GM21381 (cell line): Measurements from ENCODE around the gene TIAL1.
"Not testable (repeated sequence)": the region's sequence is repeated elsewhere in the genome, so short reads cannot be mapped to it uniquely, and the experiment has no call there.

Experiments
- ATAC-seq: cut with Tn5 transposase; IDR thresholded peaks from one replicate; pipeline ENCODE4 v1.9.1; 2021; ENCODE audit warnings: mild to moderate bottlenecking, moderate library complexity; ENCODE audit not compliant: unreplicated experiment

TIAL1 gene

GRCh38 chr10:119596537-119597404 lies at the start of gene TIAL1:
Gene TIAL1, minus strand, starts transcription at chr10:119596964. Its CDS starts 499 bp downstream, at chr10:119596465.
- ATAC-seq = peak; percentile 81

- ATAC-seq = no peak
Measured at GRCh38 chr10:119644994-119645393, 48.2 kb upstream of the TIAL1 start.

GRCh38 chr10:119644205-119644814 lies 47.5 kb upstream of the TIAL1 start:
- ATAC-seq = no peak

GRCh38 chr10:119643306-119644204 lies 46.8 kb upstream of the TIAL1 start:
- ATAC-seq = no peak

GRCh38 chr10:119642556-119643111 lies 45.9 kb upstream of the TIAL1 start:
- ATAC-seq = no peak

- no peak for ATAC-seq
Measured at GRCh38 chr10:119640875-119641526, 44.2 kb upstream of the TIAL1 start.

- no peak for ATAC-seq
Measured at GRCh38 chr10:119640384-119640783, 43.6 kb upstream of the TIAL1 start.

- ATAC-seq = no peak
Measured at GRCh38 chr10:119638982-119639381, 42.2 kb upstream of the TIAL1 start.

GRCh38 chr10:119637631-119638030 lies 40.9 kb upstream of the TIAL1 start:
- no peak for ATAC-seq

GRCh38 chr10:119634219-119634544 lies 37.4 kb upstream of the TIAL1 start:
- no peak for ATAC-seq

GRCh38 chr10:119633538-119634218 lies 36.9 kb upstream of the TIAL1 start:
- no peak for ATAC-seq

GRCh38 chr10:119630300-119630699 lies 33.5 kb upstream of the TIAL1 start:
- no peak for ATAC-seq

- no peak for ATAC-seq
Measured at GRCh38 chr10:119625570-119626280, 29.0 kb upstream of the TIAL1 start.

GRCh38 chr10:119621078-119621384 lies 24.3 kb upstream of the TIAL1 start:
- no peak for ATAC-seq

GRCh38 chr10:119620241-119621077 lies 23.7 kb upstream of the TIAL1 start:
- no peak for ATAC-seq

GRCh38 chr10:119619811-119620210 lies 23.0 kb upstream of the TIAL1 start:
- not testable (repeated sequence) for ATAC-seq

- no peak for ATAC-seq
Measured at GRCh38 chr10:119619215-119619614, 22.5 kb upstream of the TIAL1 start.

- no peak for ATAC-seq
Measured at GRCh38 chr10:119616882-119617570, 20.3 kb upstream of the TIAL1 start.
